HG02938 (cell line): Measurements from ENCODE around the gene CHAD.
"Not testable (repeated sequence)": the region's sequence is repeated elsewhere in the genome, so short reads cannot be mapped to it uniquely, and the experiment has no call there.

ENCODE experiments used
- ATAC-seq: cut with Tn5 transposase; IDR thresholded peaks from one replicate; pipeline ENCODE4 v1.9.1; 2021; ENCODE audit warnings: mild to moderate bottlenecking, moderate library complexity; ENCODE audit not compliant: unreplicated experiment

CHAD gene

DNA sequence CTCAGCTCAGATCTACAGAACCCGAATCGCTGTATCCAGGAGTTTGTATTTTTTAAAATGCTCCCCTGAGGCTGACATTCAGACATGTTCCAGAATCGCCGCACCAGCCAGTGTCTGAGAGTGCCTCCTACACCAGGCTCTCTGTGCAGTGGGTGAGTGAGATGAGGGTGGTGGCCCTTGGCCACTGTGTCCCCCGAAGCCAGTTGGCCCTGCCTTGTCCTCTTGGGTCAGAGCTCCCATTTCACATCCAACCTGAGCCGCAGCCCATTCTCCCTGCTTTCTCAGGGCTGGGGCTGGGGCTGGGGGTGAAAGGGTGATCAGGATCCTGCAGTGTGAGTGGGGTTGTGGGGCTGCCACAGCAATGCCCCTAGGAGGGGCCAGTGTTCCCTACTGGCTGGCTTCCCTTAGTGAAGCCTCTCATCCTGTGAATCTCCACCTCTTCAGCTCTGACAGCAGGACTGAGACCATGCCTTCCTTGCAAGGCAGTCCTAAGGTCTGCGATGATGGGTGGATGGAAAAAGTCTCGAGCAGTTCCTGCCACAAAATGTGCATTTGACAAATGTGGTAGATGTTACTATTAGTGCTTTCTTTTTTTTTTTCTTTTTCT, 26.6 kb upstream of the CHAD start:
- ATAC-seq: no peak

- ATAC-seq: no peak
These were observed 25.1 kb upstream of the CHAD start for GRCh38 chr17:50493744-50494143.

DNA sequence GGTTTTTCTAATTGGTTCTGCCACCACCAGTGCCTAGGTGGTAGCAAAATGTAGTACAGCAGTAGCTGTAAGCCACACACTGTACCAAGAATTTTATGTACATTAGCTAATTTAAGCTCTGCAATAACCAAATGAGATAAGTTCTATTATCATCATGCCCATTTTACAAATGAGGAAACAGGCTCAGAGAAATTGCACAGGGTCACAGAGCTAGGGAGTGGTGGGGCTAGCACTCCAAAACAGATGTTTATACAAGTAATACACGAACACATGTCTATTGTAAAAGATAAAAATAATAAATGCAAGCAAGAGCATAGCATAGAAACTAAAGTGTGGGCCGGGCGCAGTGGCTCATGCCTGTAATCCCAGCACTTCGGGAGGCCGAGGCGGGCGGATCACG, 23.5 kb upstream of the CHAD start:
- no peak for ATAC-seq

GRCh38 chr17:50491505-50491904, 22.8 kb upstream of the CHAD start:
- ATAC-seq: no peak

DNA sequence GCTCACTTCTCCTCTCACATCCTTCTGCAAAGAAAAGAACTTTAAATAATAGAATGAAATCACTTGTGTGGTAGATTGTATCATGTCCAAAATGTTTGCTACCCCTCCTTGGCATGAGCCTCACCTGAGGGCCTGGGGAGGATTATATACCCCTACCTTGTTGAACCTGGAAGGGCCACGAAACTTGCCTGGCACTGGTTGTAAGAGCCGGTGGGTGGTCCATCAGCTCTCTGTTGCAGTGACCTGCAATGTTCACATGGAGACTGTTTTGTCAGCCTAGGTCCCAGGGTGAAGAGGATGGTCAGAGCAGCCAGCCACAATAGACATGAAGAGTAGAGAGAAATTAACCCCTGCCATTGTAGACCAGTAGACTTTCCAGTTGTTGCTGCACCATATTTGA, 20.2 kb upstream of the CHAD start:
- no peak for ATAC-seq

DNA sequence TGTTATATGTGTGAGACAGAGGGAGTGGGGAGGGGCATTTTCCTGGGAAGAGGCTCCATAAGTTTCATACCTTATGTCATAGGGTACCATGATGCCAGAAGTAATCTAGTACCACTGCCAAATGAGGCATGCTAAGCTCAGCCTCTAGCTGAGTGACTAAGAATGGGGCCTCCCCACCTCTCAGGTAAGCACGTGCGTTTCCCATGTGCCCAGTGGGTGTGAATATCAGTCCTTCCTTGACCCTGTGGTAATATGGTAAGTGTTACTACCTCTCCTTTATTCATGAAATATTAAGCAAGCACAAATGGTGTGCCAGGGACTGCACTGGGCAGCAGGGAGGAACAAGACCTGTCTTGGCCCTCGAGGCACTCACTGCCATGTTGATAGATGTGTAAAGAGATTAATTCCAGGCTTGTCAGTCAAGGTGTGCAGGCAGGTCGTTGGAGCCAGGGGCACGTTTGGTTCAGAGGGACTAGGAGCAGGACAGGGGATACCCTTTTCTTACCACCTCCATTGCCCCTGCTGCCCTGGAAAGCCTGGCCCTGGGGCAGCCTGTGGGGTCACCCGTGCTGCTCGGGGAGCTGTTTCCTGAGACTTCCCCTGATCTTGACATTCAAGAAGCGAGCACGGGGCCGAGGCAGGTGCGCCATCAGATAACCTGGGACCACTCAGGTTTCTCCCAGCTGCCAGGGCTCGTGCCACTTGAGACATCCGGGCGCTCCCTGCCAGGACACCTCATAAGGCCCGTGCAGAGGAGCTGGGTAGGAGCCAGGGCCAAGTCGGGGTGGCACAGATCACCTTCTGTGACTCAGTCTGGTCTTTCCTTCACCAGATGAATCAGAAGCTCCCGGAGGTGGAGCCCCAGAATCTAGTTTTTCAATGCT, 18.8 kb upstream of the CHAD start:
- ATAC-seq: no peak

DNA sequence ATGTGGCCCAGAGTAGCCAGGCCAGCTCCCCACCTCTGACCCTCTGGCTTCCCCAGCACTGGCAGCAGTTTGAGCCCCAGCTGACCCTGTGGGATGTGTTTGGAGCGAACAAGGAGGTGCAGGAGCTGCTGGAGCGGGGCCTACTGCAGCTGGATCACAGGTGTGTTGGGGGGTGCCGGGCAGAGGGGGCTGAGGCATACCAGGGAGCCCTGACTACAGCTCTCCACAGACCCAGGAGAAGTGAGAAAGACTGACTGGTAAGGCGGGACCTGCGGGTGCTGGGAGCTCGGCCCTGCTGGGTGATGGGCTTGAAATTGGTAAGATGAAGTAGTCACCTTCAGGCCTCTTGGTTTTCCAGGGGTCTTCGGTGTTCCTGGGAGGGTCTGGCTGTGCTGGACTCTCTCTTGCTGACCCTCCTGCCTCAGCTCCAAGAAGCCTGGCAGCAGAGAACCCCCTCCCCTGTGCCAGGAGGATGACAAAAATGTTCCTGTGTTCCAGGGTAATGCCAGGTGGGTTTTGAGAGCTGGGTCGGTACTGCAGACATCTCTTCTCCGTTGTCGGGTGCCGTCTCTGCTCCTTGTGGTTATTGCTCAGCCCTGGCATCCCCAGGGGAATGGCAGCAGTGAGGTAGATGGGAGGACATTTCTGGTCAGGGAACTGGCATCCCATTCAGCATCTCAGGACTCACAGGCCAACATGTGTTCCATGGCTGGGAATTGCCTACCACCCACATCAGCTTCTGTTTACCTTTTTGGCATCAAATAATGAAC, 15.9 kb upstream of the CHAD start:
- ATAC-seq: no peak

GRCh38 chr17:50483266-50483665, 14.6 kb upstream of the CHAD start:
- ATAC-seq: no peak

DNA sequence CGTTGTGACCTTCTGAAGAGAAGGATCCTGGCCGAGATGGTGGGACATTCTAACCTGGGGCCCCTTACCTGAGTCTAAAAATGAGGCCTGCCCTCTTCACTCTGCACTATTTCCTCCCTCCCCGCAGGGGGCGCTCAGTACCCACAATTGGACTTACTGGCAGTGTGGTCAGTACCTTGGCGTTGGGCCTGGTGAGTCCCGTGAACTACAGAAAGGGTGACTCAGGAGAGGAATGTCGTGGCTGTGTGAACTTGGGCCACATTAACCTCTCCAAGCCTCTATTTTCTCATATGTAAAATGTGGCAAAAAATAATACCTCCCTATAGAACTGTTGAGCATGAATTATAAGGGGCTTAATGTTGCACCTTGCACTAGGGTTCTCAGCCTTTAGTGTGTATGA, 13.8 kb upstream of the CHAD start:
- no peak for ATAC-seq

DNA sequence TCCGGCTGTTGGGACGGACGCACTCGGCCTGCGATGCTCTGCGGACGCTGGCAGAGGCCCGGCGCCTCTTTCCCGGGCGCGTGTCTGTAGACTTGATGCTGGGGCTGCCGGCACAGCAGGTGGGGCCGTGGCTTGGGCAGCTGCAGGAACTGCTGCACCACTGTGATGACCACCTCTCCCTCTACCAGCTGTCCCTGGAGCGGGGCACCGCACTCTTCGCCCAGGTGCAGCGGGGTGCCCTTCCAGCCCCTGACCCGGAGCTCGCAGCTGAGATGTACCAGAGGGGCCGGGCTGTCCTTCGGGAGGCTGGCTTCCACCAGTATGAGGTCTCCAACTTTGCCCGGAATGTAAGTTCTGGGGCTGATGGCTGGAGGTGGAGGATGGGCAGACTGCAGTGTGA, 13.4 kb upstream of the CHAD start:
- no peak for ATAC-seq

DNA sequence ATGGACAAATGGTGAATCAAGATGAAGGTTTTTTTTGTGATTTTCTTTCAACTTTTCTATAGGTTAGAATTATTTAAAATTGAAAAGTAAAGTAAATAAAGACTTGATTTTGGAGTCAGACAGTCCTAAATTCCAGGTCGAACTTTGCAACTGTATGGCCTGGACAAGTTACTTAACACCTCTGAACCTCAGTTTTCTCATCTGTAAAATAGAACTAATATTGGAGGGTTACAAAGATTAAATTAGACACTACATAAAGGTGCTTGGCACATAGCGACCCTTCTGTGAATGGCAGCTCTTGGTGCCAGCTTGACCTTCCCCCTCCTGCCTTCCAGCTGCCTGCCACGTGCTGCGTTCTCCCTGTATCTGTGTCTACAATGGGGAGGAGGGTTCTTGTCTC, 13.0 kb upstream of the CHAD start:
- no peak for ATAC-seq

GRCh38 chr17:50480854-50481490, 12.3 kb upstream of the CHAD start:
- ATAC-seq: no peak

- ATAC-seq: no peak
These were observed 11.6 kb upstream of the CHAD start for GRCh38 chr17:50480142-50480764.

GRCh38 chr17:50479522-50480141, 11.0 kb upstream of the CHAD start:
- no peak for ATAC-seq

- ATAC-seq: peak; percentile 81
These were observed 10.0 kb upstream of the CHAD start, which contains the start of gene RSAD1 for GRCh38 chr17:50478391-50479381. Gene RSAD1, plus strand, starts transcription at chr17:50478860. Its CDS starts 25 bp downstream, at chr17:50478885.

DNA sequence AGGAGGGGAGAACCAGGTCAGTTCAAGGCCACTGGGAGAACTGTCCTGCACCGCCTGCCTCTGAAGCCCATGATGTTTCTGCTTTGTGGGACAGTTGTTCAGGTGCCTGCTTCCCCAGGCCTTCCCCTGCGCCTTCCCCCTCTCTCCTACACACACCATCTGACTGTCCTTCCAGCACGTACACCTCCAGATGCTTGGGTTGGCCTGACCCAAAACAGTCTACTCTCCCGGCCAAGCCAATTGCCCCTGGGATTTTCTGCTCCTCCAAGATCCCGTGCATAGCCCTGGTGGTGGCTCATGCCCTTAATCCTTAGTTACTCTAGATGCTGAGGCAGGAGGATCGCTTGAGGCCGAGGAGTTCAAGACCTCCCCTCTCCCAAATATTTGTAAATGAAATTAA, 9.3 kb upstream of the CHAD start:
- no peak for ATAC-seq

DNA sequence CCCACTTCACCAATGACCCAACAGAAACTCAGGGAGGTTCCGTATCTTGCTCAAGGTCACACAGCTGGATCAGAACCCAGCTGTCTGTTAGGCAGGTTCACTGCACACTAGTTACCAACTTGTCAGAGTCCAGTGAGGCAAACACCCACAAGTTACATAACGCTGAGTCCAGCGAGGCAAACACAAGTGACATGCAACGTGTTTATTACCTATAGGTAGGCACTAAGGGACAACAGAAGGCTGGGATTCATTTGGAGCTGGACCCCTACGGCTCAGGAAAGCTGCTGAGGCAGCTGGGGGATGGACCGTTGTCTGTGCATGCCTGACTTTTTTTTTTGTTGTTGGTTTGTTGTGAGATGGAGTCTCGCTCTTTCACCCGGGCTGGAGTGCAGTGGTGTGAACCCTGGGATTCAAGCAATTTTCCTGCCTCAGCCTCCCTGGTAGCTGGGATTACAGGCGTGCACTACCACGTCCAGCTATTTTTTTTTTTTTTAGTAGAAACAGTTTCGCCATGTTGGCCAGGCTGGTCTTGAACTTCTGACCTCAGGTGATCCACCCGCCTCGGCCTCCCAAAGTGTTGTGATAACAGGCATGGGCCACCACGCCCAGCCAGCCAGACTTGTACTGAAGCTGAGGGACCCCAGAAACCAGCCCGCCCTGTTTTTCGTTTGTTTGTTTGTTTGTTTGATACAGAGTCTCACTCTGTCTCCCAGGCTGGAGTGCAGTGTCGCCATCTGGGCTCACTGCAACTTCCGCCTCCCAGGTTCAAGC, 8.1 kb upstream of the CHAD start:
- ATAC-seq: no peak

- ATAC-seq: not testable (repeated sequence)
These were observed 7.3 kb upstream of the CHAD start for GRCh38 chr17:50475775-50476544.
